Motor neuron (in vitro differentiated cells): ENCODE measurements around the gene IMMP2L. TPM values are rescaled to one million over a fixed set of nuclear protein-coding genes. Genes with fewer than 3 reads are reported as not detected.

Experiments used
- ATAC-seq, 8 experiments: fragments of 200-7000 bp; cut with Tn5 transposase; replicated peaks in 6 of 8; 2 replicates each; pipeline ENCODE4 v1.8.0; 2021; ENCODE audit warnings: mild to moderate bottlenecking in 8 of 8, moderate library complexity in 8 of 8
- H3K27ac ChIP-seq, 2 donors: fragments of 250-450 bp; sonication (Bioruptor Pico); 2 replicates each; pipeline ENCODE4 v1.9.0; 2021; ENCODE audit warnings: antibody characterized with exemption in 2 of 2, mild to moderate bottlenecking in 2 of 2, moderate library complexity in 1 of 2
- H3K4me1 ChIP-seq, 2 donors: fragments of 250-450 bp; sonication (Bioruptor Pico); replicated peaks in 1 of 2; 2 replicates each; pipeline ENCODE4 v1.6.1; 2021; ENCODE audit warnings: antibody characterized with exemption in 2 of 2, mild to moderate bottlenecking in 2 of 2, moderate library complexity in 1 of 2
- H3K4me3 ChIP-seq, 5 donors: fragments of 250-450 bp; sonication (Bioruptor Pico); 2 replicates each; pipeline ENCODE4 v1.9.0; 2021; ENCODE audit warnings: antibody characterized with exemption in 5 of 5, mild to moderate bottlenecking in 5 of 5, moderate library complexity in 4 of 5
- WGBS, 10 experiments: fragments of 450-650 bp; shearing (Covaris generic); methylation state at CpG; one replicate each; pipeline ENCODE4 v1.0.0; 2022; 5-methylcytosine and 5-hydroxymethylcytosine counted together
- in situ Hi-C, 9 experiments: fragments of 400-800 bp; cut with MboI; loops; one replicate each; pipeline ENCODE4 v1.15.0; 2021; ENCODE audit warnings: low sequenced_read_pairs in 9 of 9, low pct_unique_long_range_greater_than_20kb in 2 of 9; ENCODE audit not compliant: unreplicated experiment in 9 of 9
- total RNA-seq, 8 experiments: library from RNA; unstranded; fragments of 300-600 nt; gene quantifications; 2 replicates each; pipeline versions ENCODE4 v1.2.3 to v1.2.4, GENCODE V29; 2022

IMMP2L gene
- total RNA-seq, 8 experiments from 2014 or later, result 9.9 to 78.5 (median 19.3) TPM

GRCh38 chr7:111051832-111052231, 510.5 kb downstream of the IMMP2L start:
- no peak overlapping the region for H3K27ac ChIP-seq

DNA sequence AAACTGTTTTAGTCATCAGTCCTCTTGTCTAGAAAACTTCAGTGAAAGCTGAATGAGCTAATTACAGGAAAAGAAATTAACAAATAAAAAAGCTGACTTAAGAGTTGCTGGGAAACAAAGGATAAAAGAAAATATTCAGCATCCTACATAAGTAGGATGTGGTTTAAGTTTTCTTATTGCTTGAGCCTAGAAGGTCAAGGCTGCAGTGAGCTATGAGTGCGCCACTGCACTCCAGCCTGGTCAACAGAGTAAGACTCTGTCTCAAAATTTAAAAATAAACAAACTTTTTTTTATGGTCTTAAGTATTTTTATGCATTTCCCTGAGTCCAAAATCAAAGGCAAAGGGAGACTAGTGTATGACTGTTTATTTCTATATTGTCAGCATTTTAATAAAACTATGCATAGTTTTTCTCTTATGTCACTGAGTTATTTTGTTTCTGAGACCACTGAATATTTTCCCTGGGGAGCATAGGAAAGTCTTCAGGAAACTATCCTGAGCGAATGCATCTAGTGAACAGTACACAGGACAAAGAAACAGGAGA, 511.3 kb downstream of the IMMP2L start:
- Histone ChIP-seq H3K4me3 (no peak overlapping the region), H3K27ac (no peak overlapping the region), H3K4me1 (peaks cover 4 to 10% of the 10 kb centered on the region in 2 donors)
- in situ Hi-C loops, result no loop called here
- ATAC-seq, result no peak
- WGBS, 10 experiments, result 67 to 100% (median 93%) methylated on average over 1 to 2 of the region's 2 CpGs; no CpG with 5 or more reads in 1 of the 10 experiments

More at GRCh38 chr7:111051832-111052231, 510.5 kb downstream of the IMMP2L start:
- Histone ChIP-seq H3K4me3 (no peak overlapping the region), H3K4me1 (peaks cover 4 to 10% of the 10 kb centered on the region in 2 donors)
- in situ Hi-C loops, result no loop called here
- 14 to 100% (median 86%) methylated on average over 1 of the region's 1 CpG; no CpG with 5 or more reads in 2 of the 10 experiments for WGBS, 10 experiments
- ATAC-seq, result no peak

GRCh38 chr7:111049971-111050680, 512.2 kb downstream of the IMMP2L start:
- H3K4me1 ChIP-seq, result peaks cover 4 to 10% of the 10 kb centered on the region in 2 donors
- in situ Hi-C loops, result no loop called here
- H3K4me3 ChIP-seq, result no peak overlapping the region
- H3K27ac ChIP-seq, result no peak overlapping the region
- 18 to 87% (median 63%) methylated on average over 1 to 7 of the region's 7 CpGs; no CpG with 5 or more reads in 1 of the 10 experiments for WGBS, 10 experiments
- no peak for ATAC-seq

DNA sequence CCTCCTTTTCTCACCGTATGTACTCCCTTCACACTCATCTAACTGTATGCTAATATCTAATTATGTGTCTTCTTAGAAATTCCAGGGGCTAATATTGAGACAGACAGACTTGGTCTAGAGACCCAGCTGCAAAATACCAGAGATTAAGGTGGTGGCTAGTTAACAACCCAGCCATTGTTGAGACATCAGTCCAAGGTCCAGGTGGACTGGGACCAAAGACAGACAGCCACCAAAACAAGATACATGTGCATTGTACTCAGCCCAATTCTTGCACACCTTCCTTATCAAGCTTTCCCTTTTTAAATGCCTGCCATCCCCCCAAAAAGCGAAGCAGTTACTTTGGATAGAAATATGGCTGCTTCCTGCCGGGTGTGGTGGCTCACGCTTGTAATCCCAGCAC, 514.7 kb downstream of the IMMP2L start:
- no peak overlapping the region for H3K27ac ChIP-seq
- H3K4me3 ChIP-seq, result no peak overlapping the region
- no peak for ATAC-seq
- WGBS, 10 experiments, result 60 to 100% (median 100%) methylated on average over 1 to 4 of the region's 4 CpGs; no CpG with 5 or more reads in 4 of the 10 experiments
- peaks cover 4 to 10% of the 10 kb centered on the region in 2 donors for H3K4me1 ChIP-seq
- in situ Hi-C loops, result no loop called here

GRCh38 chr7:111045449-111045848, 516.8 kb downstream of the IMMP2L start:
- no peak for ATAC-seq
- Histone ChIP-seq H3K4me3 (no peak overlapping the region), H3K27ac (no peak overlapping the region), H3K4me1 (peaks cover 0 to 3% of the 10 kb centered on the region in 2 donors)
- in situ Hi-C loops, result no loop called here

GRCh38 chr7:111043561-111043960, 518.7 kb downstream of the IMMP2L start:
- 80 to 100% (median 94%) methylated on average over 1 of the region's 1 CpG; no CpG with 5 or more reads in 1 of the 10 experiments for WGBS, 10 experiments
- H3K4me1 ChIP-seq, result no peaks in the 10 kb centered on the region
- in situ Hi-C loops, result no loop called here
- no peak overlapping the region for H3K4me3 ChIP-seq
- H3K27ac ChIP-seq, result no peak overlapping the region
- ATAC-seq, result no peak

- no peak overlapping the region for H3K27ac ChIP-seq
- ATAC-seq, result no peak
- H3K4me1 ChIP-seq, result no peaks in the 10 kb centered on the region
- 80 to 100% (median 95%) methylated on average over 1 to 2 of the region's 2 CpGs; no CpG with 5 or more reads in 3 of the 10 experiments for WGBS, 10 experiments
- in situ Hi-C loops, result no loop called here
- H3K4me3 ChIP-seq, result no peak overlapping the region
Observed at GRCh38 chr7:111042842-111043241, 519.5 kb downstream of the IMMP2L start.

- Histone ChIP-seq H3K4me1 (peaks cover 0 to 8% of the 10 kb centered on the region in 2 donors), H3K27ac (no peak overlapping the region), H3K4me3 (no peak overlapping the region)
- ATAC-seq, result peak; percentile 39 to 98 (median 56)
- in situ Hi-C loops, result no loop called here
- 60 to 100% (median 83%) methylated on average over 1 to 2 of the region's 2 CpGs; no CpG with 5 or more reads in 1 of the 10 experiments for WGBS, 10 experiments
Observed at GRCh38 chr7:111041577-111041976, 520.7 kb downstream of the IMMP2L start.

DNA sequence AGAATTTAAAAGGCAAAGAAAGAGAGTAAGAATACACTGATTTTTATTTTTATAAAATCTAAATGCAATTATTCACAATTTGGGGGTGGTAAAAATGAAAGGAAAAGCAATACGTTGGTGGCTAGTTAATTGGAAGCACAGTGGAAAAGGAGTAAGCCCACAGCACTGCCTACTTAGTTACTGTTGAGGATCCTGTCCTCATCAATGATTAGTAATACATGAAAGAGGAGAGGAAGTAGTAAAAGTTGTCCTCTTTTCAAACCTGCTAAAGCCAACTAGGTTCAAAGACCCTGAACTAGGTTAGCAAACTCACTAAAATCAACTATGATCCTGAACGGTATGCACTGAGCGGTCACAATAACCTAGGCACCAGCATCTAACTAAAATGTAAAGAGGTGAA, 524.1 kb downstream of the IMMP2L start:
- 60 to 100% (median 72%) methylated on average over 1 to 3 of the region's 3 CpGs for WGBS, 10 experiments
- Histone ChIP-seq H3K27ac (no peak overlapping the region), H3K4me3 (no peak overlapping the region), H3K4me1 (peaks cover 0 to 8% of the 10 kb centered on the region in 2 donors)
- ATAC-seq, result no peak
- in situ Hi-C loops, result no loop called here

GRCh38 chr7:111031916-111032315, 530.4 kb downstream of the IMMP2L start:
- ATAC-seq, result no peak
- no peak overlapping the region for H3K27ac ChIP-seq
- in situ Hi-C loops, result no loop called here
- H3K4me3 ChIP-seq, result no peak overlapping the region
- H3K4me1 ChIP-seq, result peaks cover 3 to 4% of the 10 kb centered on the region in 2 donors
- 57 to 100% (median 93%) methylated on average over 1 to 5 of the region's 7 CpGs; no CpG with 5 or more reads in 1 of the 10 experiments for WGBS, 10 experiments

- H3K4me1 ChIP-seq, result peaks cover 4 to 13% of the 10 kb centered on the region in 2 donors
- no peak overlapping the region for H3K27ac ChIP-seq
- H3K4me3 ChIP-seq, result no peak overlapping the region
- ATAC-seq, result no peak
- in situ Hi-C loops, result no loop called here
Observed at GRCh38 chr7:111030336-111030735, 532.0 kb downstream of the IMMP2L start.

- Histone ChIP-seq H3K27ac (no peak overlapping the region), H3K4me3 (no peak overlapping the region), H3K4me1 (peaks cover 4 to 13% of the 10 kb centered on the region in 2 donors)
- peak in 2 of 8 experiments; percentile 25 to 32 for ATAC-seq
- in situ Hi-C loops, result no loop called here
- 25 to 100% (median 42%) methylated on average over 1 of the region's 1 CpG; no CpG with 5 or more reads in 3 of the 10 experiments for WGBS, 10 experiments
Observed at GRCh38 chr7:111029574-111030251, 532.6 kb downstream of the IMMP2L start.

GRCh38 chr7:111029141-111029572, 533.1 kb downstream of the IMMP2L start:
- WGBS, 10 experiments, result 100% methylated on average over 1 of the region's 1 CpG; no CpG with 5 or more reads in 5 of the 10 experiments
- ATAC-seq, result peak in 2 of 8 experiments; percentile 14 to 45
- no peak overlapping the region for H3K4me3 ChIP-seq
- peaks cover 4 to 13% of the 10 kb centered on the region in 2 donors for H3K4me1 ChIP-seq
- H3K27ac ChIP-seq, result no peak overlapping the region
- in situ Hi-C loops, result no loop called here
